Small intestine (tissue), 7 donors: Measurements from ENCODE around the gene NEURL1B. TPM values are rescaled to one million over a fixed set of nuclear protein-coding genes. Genes with fewer than 3 reads are reported as not detected.

ENCODE experiments used
- DNase-seq, 2 donors: peaks; one replicate each; pipeline versions ENCODE4 v3.0.0 to v3.0.0-alpha.2; 2013
- FAIRE-seq: peaks from 2 replicates; lab custom pipeline; 2012; peaks lifted over from hg19 to GRCh38; lab: Jason Lieb, UNC
- H3K27ac ChIP-seq, 3 donors: one replicate each; pipeline ENCODE4 v1.5.1; 2013; ENCODE audit warnings: low read length in 2 of 3, mild to moderate bottlenecking in 2 of 3, control low read depth in 1 of 3, inconsistent platforms in 1 of 3, low read depth in 1 of 3, moderate library complexity in 1 of 3
- H3K27me3 ChIP-seq, 3 donors: one replicate each; pipeline ENCODE4 v1.6.1; 2013; ENCODE audit warnings: low read length in 3 of 3, inconsistent platforms in 1 of 3; ENCODE audit not compliant: control insufficient read depth in 3 of 3, insufficient read depth in 3 of 3
- H3K36me3 ChIP-seq, 3 donors: one replicate each; pipeline ENCODE4 v1.6.1; 2013; ENCODE audit warnings: low read length in 3 of 3, inconsistent platforms in 1 of 3, low read depth in 1 of 3, mild to moderate bottlenecking in 1 of 3, moderate library complexity in 1 of 3; ENCODE audit not compliant: control insufficient read depth in 3 of 3, insufficient read depth in 2 of 3
- H3K4me1 ChIP-seq, 3 donors: one replicate each; pipeline ENCODE4 v1.6.1; 2013; ENCODE audit warnings: low read length in 2 of 3, inconsistent platforms in 1 of 3, low read depth in 1 of 3, mild to moderate bottlenecking in 1 of 3, moderate library complexity in 1 of 3; ENCODE audit not compliant: control insufficient read depth in 3 of 3, insufficient read depth in 2 of 3
- H3K4me3 ChIP-seq, 3 donors: one replicate each; pipeline ENCODE4 v1.5.1; 2013; ENCODE audit warnings: low read length in 3 of 3, control low read depth in 1 of 3, inconsistent platforms in 1 of 3, low read depth in 1 of 3, mild to moderate bottlenecking in 1 of 3, moderate library complexity in 1 of 3
- H3K9me3 ChIP-seq, 2 donors: one replicate each; pipeline ENCODE4 v1.6.1; 2013; ENCODE audit warnings: low read depth in 1 of 2, low read length in 1 of 2; ENCODE audit not compliant: control insufficient read depth in 2 of 2, insufficient read depth in 1 of 2
- WGBS, 3 donors: extraction: QIAGEN DNeasy Blood & Tissue Kit; methylation state at CpG; one replicate each; pipeline ENCODE4 v1.1.7; 2013; 5-methylcytosine and 5-hydroxymethylcytosine counted together
- polyA plus RNA-seq, 4 donors: library from polyadenylated mRNA; stranded (reverse) in 3 of 4; unstranded in 1 of 4; fragments of 200-250 nt in 3 of 4; fragments of 120-200 nt in 1 of 4; gene quantifications; one replicate each; pipeline versions ENCODE4 v1.2.1 to v1.2.3, GENCODE V29; 2013
- donor health status: healthy with polysubstance abuse.
- donor health status: control.
- donor health status: control.
- donor health status: Bipolar disorder and iron deficiency.
- donor health status: healthy.

NEURL1B gene
- polyA plus RNA-seq, 4 donors, result 2.7 to 21.0 (median 10.9) TPM

GRCh38 chr5:172633403-172633970, 7.6 kb upstream of the NEURL1B start:
- no peak for DNase-seq
- H3K36me3 ChIP-seq, result no peaks in the 10 kb centered on the region
- H3K27me3 ChIP-seq, result no peaks in the 10 kb centered on the region
- H3K4me1 ChIP-seq, result no peaks in the 10 kb centered on the region
- H3K27ac ChIP-seq, result no peak overlapping the region
- 84 to 88% (median 88%) methylated on average over 3 of the region's 3 CpGs for whole genome bisulfite sequencing, 3 donors
- no peak overlapping the region for H3K4me3 ChIP-seq
- no peaks in the 10 kb centered on the region for H3K9me3 ChIP-seq
- FAIRE-seq, result no peak

GRCh38 chr5:172634106-172634899, 6.8 kb upstream of the NEURL1B start:
- H3K9me3 ChIP-seq, result no peaks in the 10 kb centered on the region
- FAIRE-seq (no peak), DNase-seq (no peak)
- no peaks in the 10 kb centered on the region for H3K27me3 ChIP-seq
- no peaks in the 10 kb centered on the region for H3K4me1 ChIP-seq
- H3K27ac ChIP-seq, result no peak overlapping the region
- no peaks in the 10 kb centered on the region for H3K36me3 ChIP-seq
- 88 to 92% (median 88%) methylated on average over 4 of the region's 4 CpGs for WGBS, 3 donors
- H3K4me3 ChIP-seq, result no peak overlapping the region

GRCh38 chr5:172635038-172635437, 6.0 kb upstream of the NEURL1B start:
- FAIRE-seq (no peak), DNase-seq (no peak)
- Histone ChIP-seq H3K4me1 (no peaks in the 10 kb centered on the region), H3K27ac (no peak overlapping the region), H3K4me3 (no peak overlapping the region), H3K9me3 (no peaks in the 10 kb centered on the region), H3K36me3 (no peaks in the 10 kb centered on the region), H3K27me3 (no peaks in the 10 kb centered on the region)
- 91 to 93% (median 91%) methylated on average over 12 of the region's 12 CpGs for WGBS, 3 donors

GRCh38 chr5:172636279-172637050, 4.6 kb upstream of the NEURL1B start:
- DNase-seq (no peak), FAIRE-seq (no peak)
- peaks cover 0 to 7% (median 5%) of the 10 kb centered on the region in 3 donors for H3K4me1 ChIP-seq
- H3K4me3 ChIP-seq, result no peak overlapping the region
- peak overlapping the region in 1 of 3 donors; percentile 30 for H3K27ac ChIP-seq
- no peaks in the 10 kb centered on the region for H3K36me3 ChIP-seq
- no peaks in the 10 kb centered on the region for H3K27me3 ChIP-seq
- H3K9me3 ChIP-seq, result no peaks in the 10 kb centered on the region
- WGBS, 3 donors, result 65 to 84% (median 66%) methylated on average over 11 of the region's 11 CpGs

GRCh38 chr5:172637110-172637580, 3.9 kb upstream of the NEURL1B start:
- peak overlapping the region in 1 of 3 donors; percentile 40 for H3K27ac ChIP-seq

GRCh38 chr5:172637740-172638139, 3.3 kb upstream of the NEURL1B start:
- no peaks in the 10 kb centered on the region for H3K36me3 ChIP-seq
- H3K27ac ChIP-seq, result peak overlapping the region in 1 of 3 donors; percentile 40
- H3K4me3 ChIP-seq, result no peak overlapping the region
- WGBS, 3 donors, result 22 to 67% (median 39%) methylated on average over 2 of the region's 2 CpGs
- H3K9me3 ChIP-seq, result no peaks in the 10 kb centered on the region
- FAIRE-seq (no peak), DNase-seq (no peak)
- H3K27me3 ChIP-seq, result no peaks in the 10 kb centered on the region
- peaks cover 0 to 7% (median 5%) of the 10 kb centered on the region in 3 donors for H3K4me1 ChIP-seq

More at GRCh38 chr5:172637110-172637580, 3.9 kb upstream of the NEURL1B start:
- Histone ChIP-seq H3K4me3 (no peak overlapping the region), H3K4me1 (peaks cover 0 to 7% (median 5%) of the 10 kb centered on the region in 3 donors), H3K9me3 (no peaks in the 10 kb centered on the region), H3K36me3 (no peaks in the 10 kb centered on the region), H3K27me3 (no peaks in the 10 kb centered on the region)
- peak in 1 of 2 donors; percentile 90 for DNase-seq
- WGBS, 3 donors, result 22 to 58% (median 35%) methylated on average over 10 of the region's 10 CpGs
- no peak for FAIRE-seq

- 47 to 76% (median 59%) methylated on average over 3 of the region's 3 CpGs for WGBS, 3 donors
- no peak overlapping the region for H3K27ac ChIP-seq
Observed at GRCh38 chr5:172638209-172638768, 2.8 kb upstream of the NEURL1B start.

GRCh38 chr5:172640139-172640538, 924 bp upstream of the NEURL1B start:
- H3K36me3 ChIP-seq, result peaks cover 0 to 5% (median 0%) of the 10 kb centered on the region in 3 donors
- H3K9me3 ChIP-seq, result no peaks in the 10 kb centered on the region
- H3K27ac ChIP-seq, result no peak overlapping the region
- FAIRE-seq (no peak), DNase-seq (no peak)
- H3K4me3 ChIP-seq, result no peak overlapping the region
- peaks cover 5 to 25% (median 6%) of the 10 kb centered on the region in 3 donors for H3K4me1 ChIP-seq
- 71 to 86% (median 77%) methylated on average over 5 of the region's 5 CpGs for WGBS, 3 donors
- H3K27me3 ChIP-seq, result no peaks in the 10 kb centered on the region

More at GRCh38 chr5:172638209-172638768, 2.8 kb upstream of the NEURL1B start:
- H3K4me3 ChIP-seq, result no peak overlapping the region
- FAIRE-seq, result no peak
- no peak for DNase-seq
- H3K27me3 ChIP-seq, result no peaks in the 10 kb centered on the region
- peaks cover 0 to 9% (median 5%) of the 10 kb centered on the region in 3 donors for H3K4me1 ChIP-seq
- no peaks in the 10 kb centered on the region for H3K9me3 ChIP-seq
- H3K36me3 ChIP-seq, result no peaks in the 10 kb centered on the region
